Measurements from ENCODE around the gene WDR18. TPM values are rescaled to one million over a fixed set of nuclear protein-coding genes. Genes with fewer than 3 reads are reported as not detected.
A peak's percentile ranks its signal among the peaks of the same experiment; 100 is the strongest.

The WDR18 gene
- total and polyA plus RNA-seq, 2 of the 8 experiments (the other 6 are each of a cell fraction or from before 2014, with no cell fraction given) = 87.7 to 177 TPM

DNA sequence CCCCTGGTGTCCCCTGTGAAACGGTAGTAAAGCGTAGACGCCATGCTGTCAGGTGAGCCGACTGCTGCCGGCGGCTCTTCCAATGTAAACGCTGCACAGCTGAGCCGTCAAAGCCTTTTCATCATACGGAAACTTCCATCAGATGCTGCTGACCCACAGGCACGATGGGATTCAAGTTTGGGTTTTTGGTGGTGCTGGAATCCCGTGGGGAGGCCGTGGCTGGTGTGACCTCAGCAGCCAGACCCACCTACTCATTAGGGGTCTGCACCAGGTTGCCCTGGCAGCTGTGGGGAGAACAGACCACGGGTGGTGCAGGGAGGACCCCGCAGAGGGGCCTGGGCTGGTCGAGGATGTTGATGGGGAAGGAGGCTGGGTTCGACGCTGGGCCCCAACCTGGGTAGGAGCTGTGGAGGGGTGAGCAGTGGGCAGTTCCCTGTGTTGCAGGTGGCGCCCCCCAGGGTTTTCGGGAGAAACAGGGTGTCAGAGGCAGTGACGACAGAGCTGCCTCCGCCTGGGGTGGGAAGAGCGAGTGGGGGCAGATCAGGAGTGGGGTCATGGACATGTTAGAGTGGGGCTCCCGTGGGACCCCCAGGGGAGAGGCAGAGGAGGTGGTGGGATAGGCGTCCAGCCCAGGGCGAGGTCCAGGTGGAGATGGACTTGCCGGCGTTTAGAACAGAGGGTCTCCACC, 22.7 kb downstream of the WDR18 start:
- CTCF ChIA-PET (ENCODE audit: partially characterized antibody) = interaction anchor here (0.9 to 1.6 kb wide), 6 partner anchors 9 to 216 kb away, joined by 3 to 4 read pairs (median 3); no protein-coding TSS in a partner anchor
- H3K56ac ChIP-seq (replicated peaks; ENCODE audit: insufficient read length, low read depth, low read length) = no peak overlapping the region
- no peak overlapping the region for H3K9ac ChIP-seq (replicated peaks in 1 of 4; ENCODE audit: extremely low read depth in 1 of 4, low read depth in 3 of 4, low read length in 3 of 4)
- H3K18ac ChIP-seq (ENCODE audit: extremely low read depth, low read length) = no peak overlapping the region
- H2AK5ac ChIP-seq (ENCODE audit: low read depth, low read length) = no peak overlapping the region
- no peak overlapping the region for H2AFZ ChIP-seq (ENCODE audit: low read length)
- H2BK120ac ChIP-seq (replicated peaks; ENCODE audit: low read depth, low read length) = no peak overlapping the region
- POLR2A ChIA-PET (ENCODE audit: partially characterized antibody) = interaction anchor here (2.5 to 7.7 kb wide), 3 partner anchors 11 to 75 kb away, joined by 7 to 81 read pairs (median 48); partner anchors contain the start of gene CNN2
- H3K4me3 ChIP-seq (ENCODE audit: extremely low read depth in 1 of 4, insufficient read depth in 2 of 4, low read depth in 3 of 4, low read length in 4 of 4) = no peak overlapping the region
- H3K23me2 ChIP-seq (ENCODE audit: low read depth, low read length) = no peaks in the 10 kb centered on the region
- TF ChIP-seq, protein P1, sequence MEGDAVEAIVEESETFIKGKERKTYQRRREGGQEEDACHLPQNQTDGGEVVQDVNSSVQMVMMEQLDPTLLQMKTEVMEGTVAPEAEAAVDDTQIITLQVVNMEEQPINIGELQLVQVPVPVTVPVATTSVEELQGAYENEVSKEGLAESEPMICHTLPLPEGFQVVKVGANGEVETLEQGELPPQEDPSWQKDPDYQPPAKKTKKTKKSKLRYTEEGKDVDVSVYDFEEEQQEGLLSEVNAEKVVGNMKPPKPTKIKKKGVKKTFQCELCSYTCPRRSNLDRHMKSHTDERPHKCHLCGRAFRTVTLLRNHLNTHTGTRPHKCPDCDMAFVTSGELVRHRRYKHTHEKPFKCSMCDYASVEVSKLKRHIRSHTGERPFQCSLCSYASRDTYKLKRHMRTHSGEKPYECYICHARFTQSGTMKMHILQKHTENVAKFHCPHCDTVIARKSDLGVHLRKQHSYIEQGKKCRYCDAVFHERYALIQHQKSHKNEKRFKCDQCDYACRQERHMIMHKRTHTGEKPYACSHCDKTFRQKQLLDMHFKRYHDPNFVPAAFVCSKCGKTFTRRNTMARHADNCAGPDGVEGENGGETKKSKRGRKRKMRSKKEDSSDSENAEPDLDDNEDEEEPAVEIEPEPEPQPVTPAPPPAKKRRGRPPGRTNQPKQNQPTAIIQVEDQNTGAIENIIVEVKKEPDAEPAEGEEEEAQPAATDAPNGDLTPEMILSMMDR (IDR thresholded peaks at IDR 0.05; ENCODE audit: control extremely low read depth in 1 of 3, insufficient read depth in 1 of 3, low read depth in 1 of 3, low read length in 3 of 3) = peak in 1 of 3 experiments; percentile 6; a peak in 1 of 4 replicates
- no peak for TF ChIP-seq ASH2L (IDR thresholded peaks at IDR 0.05; ENCODE audit: low read length)
- peaks cover 0 to 6% of the 10 kb centered on the region in 2 experiments for H4K20me1 ChIP-seq (replicated peaks in 1 of 2; ENCODE audit: control insufficient read depth in 1 of 2, insufficient read depth in 2 of 2, low read length in 2 of 2)
- 91% methylated on average over 24 of the region's 27 CpGs; no CpG with 5 or more reads in 1 of the 2 experiments for WGBS, 2 experiments (ENCODE audit: extremely low coverage in 1 of 2, insufficient coverage in 1 of 2, insufficient read length in 1 of 2, insufficient replicate concordance in 2 of 2, low coverage in 1 of 2, low lambda C conversion rate in 2 of 2, missing lambda C conversion rate in 1 of 2)
- no peak overlapping the region for H3K14ac ChIP-seq (ENCODE audit: insufficient read length)
- H3K4ac ChIP-seq (replicated peaks; ENCODE audit: insufficient read length, low read depth, low read length) = no peak overlapping the region
- no peak overlapping the region for H3K4me2 ChIP-seq (ENCODE audit: insufficient read depth in 1 of 2, low read depth in 2 of 2, low read length in 2 of 2)
- DNase-seq (ENCODE audit: low read depth in 1 of 2, low spot score in 2 of 2) (no peak), FAIRE-seq (no peak)
- no peak overlapping the region for H2BK20ac ChIP-seq (ENCODE audit: low read length)
- no peak overlapping the region for H4K91ac ChIP-seq (replicated peaks; ENCODE audit: insufficient read length, low read length)
- peaks cover 3 to 33% (median 7%) of the 10 kb centered on the region in 4 experiments; a peak in 5 of 8 replicates for H3K36me3 ChIP-seq (ENCODE audit: control insufficient read depth in 2 of 4, insufficient read depth in 4 of 4, low read length in 3 of 4)
- H3K79me2 ChIP-seq (ENCODE audit: control insufficient read depth in 1 of 2, insufficient read depth in 2 of 2, low read length in 2 of 2) = no peaks in the 10 kb centered on the region
- H2BK15ac ChIP-seq (ENCODE audit: low read length) = no peak overlapping the region
- H4K8ac ChIP-seq (ENCODE audit: extremely low read depth, insufficient read depth, low read length) = peak overlapping the region; percentile 79; the same call in 1 of the 2 replicates
- no peaks in the 10 kb centered on the region for H3K9me3 ChIP-seq (ENCODE audit: insufficient read depth in 2 of 2, low read depth in 1 of 2, low read length in 1 of 2)
- peaks cover 0 to under 1% (median under 1%) of the 10 kb centered on the region in 4 experiments; a peak in 2 of 7 replicates for H3K27me3 ChIP-seq (replicated peaks in 1 of 4; ENCODE audit: control insufficient read depth in 3 of 4, extremely low read depth in 1 of 4, insufficient read depth in 3 of 4, low read length in 3 of 4)
- H4K5ac ChIP-seq (ENCODE audit: insufficient read length, low read depth, low read length) = no peak overlapping the region
- H3K79me1 ChIP-seq (ENCODE audit: low read depth, low read length) = no peaks in the 10 kb centered on the region
- H3K4me1 ChIP-seq (replicated peaks in 1 of 4; ENCODE audit: control insufficient read depth in 3 of 4, insufficient read depth in 4 of 4, low read length in 3 of 4) = no peaks in the 10 kb centered on the region
- H2BK12ac ChIP-seq (ENCODE audit: low read depth, low read length) = no peak overlapping the region
- H3K23ac ChIP-seq (ENCODE audit: insufficient read length) = no peak overlapping the region
- H3K27ac ChIP-seq (ENCODE audit: low read depth, low read length) = no peak overlapping the region
- H2BK5ac ChIP-seq (ENCODE audit: low read depth, low read length) = no peak overlapping the region

Data from H1 (cell line).